ENCODE data around the gene TBRG4. TPM values are rescaled to one million over a fixed set of nuclear protein-coding genes. Genes with fewer than 3 reads are reported as not detected.

Gene TBRG4
- total and polyA plus RNA-seq, 8 donors, result 37.1 to 72.5 (median 45.7) TPM

DNA sequence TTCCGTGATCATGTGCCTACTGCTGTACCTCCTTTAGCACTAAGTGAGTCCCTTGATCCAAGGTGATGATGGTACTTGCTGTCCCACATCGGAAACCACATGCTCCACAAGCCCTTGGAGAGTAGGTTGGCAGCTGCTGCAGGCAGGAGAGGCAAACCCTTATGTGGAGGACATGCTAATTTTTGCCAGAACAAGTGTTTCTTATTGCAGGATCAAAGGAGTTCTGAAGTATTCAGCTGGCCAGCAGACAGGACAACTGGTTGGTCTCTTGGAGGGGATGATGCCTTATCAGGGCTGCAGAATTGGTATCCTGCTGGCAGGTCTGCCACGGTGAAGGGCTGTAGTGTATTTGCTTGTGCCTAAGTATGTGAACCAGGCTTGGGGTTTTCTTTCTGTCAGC, 59.5 kb downstream of the TBRG4 start:
- Histone ChIP-seq H3K9me3 (no peaks in the 10 kb centered on the region), H3K36me3 (peaks cover 0 to 49% of the 10 kb centered on the region in 2 donors), H3K4me3 (no peak overlapping the region), H3K4me1 (no peaks in the 10 kb centered on the region), H3K27me3 (no peaks in the 10 kb centered on the region), H3K27ac (no peak overlapping the region)
- no peak for TF ChIP-seq CTCF (IDR thresholded peaks at IDR 0.05)
- DNase-seq (peak in 2 of 4 donors; percentile 33 to 63), ATAC-seq (peak; percentile 92)
- intact Hi-C loops (cut with DNase I), result no loop called here

GRCh38 chr7:45050198-45050597, 61.3 kb downstream of the TBRG4 start:
- DNase-seq (no peak), ATAC-seq (no peak)
- no peak overlapping the region for H3K4me3 ChIP-seq
- H3K36me3 ChIP-seq, result peaks cover 0 to 54% of the 10 kb centered on the region in 2 donors
- no peak for TF ChIP-seq CTCF (IDR thresholded peaks at IDR 0.05)
- H3K27me3 ChIP-seq, result no peaks in the 10 kb centered on the region
- intact Hi-C loops (cut with DNase I), result no loop called here
- H3K27ac ChIP-seq, result no peak overlapping the region
- H3K9me3 ChIP-seq, result no peaks in the 10 kb centered on the region
- no peaks in the 10 kb centered on the region for H3K4me1 ChIP-seq

Other genes starting within 250 kb of the TBRG4 start
- gene PURB, start 226.2 kb downstream of the TBRG4 start, total RNA-seq, result 10 to 100 TPM; 23.5 to 26.3 TPM
- gene PURB, start 226.2 kb downstream of the TBRG4 start, polyA plus RNA-seq (ENCODE audit: insufficient read length in 6 of 6), result 10 to 100 TPM; 33.7 to 38.7 (median 36.4) TPM
- 10 to 100 TPM; 23.9 to 40.9 TPM for gene MYO1G, start 132.7 kb downstream of the TBRG4 start, total RNA-seq
- 1 to 10 TPM; 1.1 to 1.7 (median 1.5) TPM for gene MYO1G, start 132.7 kb downstream of the TBRG4 start, polyA plus RNA-seq (ENCODE audit: insufficient read length in 6 of 6)
- gene CCM2, start 111.5 kb downstream of the TBRG4 start, total RNA-seq, result 10 to 100 TPM; 43.4 to 50.1 TPM
- 10 to 100 TPM; 23.0 to 31.2 (median 28.1) TPM for gene CCM2, start 111.5 kb downstream of the TBRG4 start, polyA plus RNA-seq (ENCODE audit: insufficient read length in 6 of 6)
- gene NACAD, start 22.7 kb downstream of the TBRG4 start, total RNA-seq, result 1 to 10 TPM; 2.0 to 7.3 TPM
- 10 to 100 TPM in 2 of 6 donors, 1 to 10 TPM in 4; 9.0 to 10.9 (median 9.6) TPM for gene NACAD, start 22.7 kb downstream of the TBRG4 start, polyA plus RNA-seq (ENCODE audit: insufficient read length in 6 of 6)
- gene RAMP3, start 46.1 kb upstream of the TBRG4 start, total RNA-seq, result 10 to 100 TPM; 78.0 to 89.9 TPM
- gene RAMP3, start 46.1 kb upstream of the TBRG4 start, polyA plus RNA-seq (ENCODE audit: insufficient read length in 6 of 6), result 10 to 100 TPM; 12.5 to 28.1 (median 20.4) TPM